Activated CD4-positive, alpha-beta T cell treated with anti-CD3 and anti-CD28 coated beads for 1 hour (primary cell): ENCODE results near the gene CDH9.
"Not testable (repeated sequence)": the region's sequence is repeated elsewhere in the genome, so short reads cannot be mapped to it uniquely, and the experiment has no call there.

ENCODE experiments used
- DNase-seq: peaks from one replicate; pipeline ENCODE4 v3.0.0-alpha.2; 2020

Gene CDH9

GRCh38 chr5:26948921-26949320 lies 89.5 kb downstream of the CDH9 start:
- DNase-seq: no peak

DNA sequence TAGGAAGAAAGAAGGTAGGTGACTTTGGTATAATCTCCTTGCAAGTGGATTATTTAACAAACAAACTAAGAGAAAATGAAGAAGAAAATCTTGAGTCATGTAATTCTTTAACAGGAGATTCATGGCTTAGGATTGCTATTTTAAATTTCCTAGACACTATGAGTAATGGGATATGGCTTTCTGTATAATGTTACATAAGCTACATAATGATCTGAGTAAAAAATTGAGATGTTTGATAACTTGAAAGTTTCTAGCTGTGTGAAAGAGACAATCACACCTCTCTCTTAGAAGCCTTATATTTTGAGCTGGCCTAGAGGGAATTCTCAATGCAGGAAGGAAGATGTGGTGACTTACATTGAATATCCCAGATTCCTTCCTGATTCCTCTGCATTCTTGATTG lies 92.5 kb downstream of the CDH9 start:
- DNase-seq: no peak

- no peak for DNase-seq
Observed at GRCh38 chr5:26942481-26942880, 95.9 kb downstream of the CDH9 start.

- DNase-seq: no peak
Observed at GRCh38 chr5:26940994-26941393, 97.4 kb downstream of the CDH9 start.

DNA sequence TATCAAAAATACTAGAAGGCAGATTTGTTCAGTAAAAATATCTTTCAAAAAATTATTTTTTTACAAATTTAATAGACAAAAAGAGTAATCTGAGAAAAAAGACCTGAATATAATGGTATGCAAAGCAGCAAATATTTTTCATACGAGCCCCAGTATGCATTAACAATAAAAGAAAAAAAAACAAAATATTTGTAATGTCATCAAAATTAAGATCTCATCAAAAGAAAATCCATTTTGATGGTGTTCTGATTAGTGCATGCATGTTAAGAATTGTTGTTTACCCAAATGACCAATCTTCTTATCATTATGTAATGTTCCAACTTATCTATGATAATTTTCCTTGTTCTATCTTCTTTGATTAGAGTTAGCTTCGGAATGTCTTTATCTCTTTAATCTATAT lies 106.1 kb downstream of the CDH9 start:
- no peak for DNase-seq

DNA sequence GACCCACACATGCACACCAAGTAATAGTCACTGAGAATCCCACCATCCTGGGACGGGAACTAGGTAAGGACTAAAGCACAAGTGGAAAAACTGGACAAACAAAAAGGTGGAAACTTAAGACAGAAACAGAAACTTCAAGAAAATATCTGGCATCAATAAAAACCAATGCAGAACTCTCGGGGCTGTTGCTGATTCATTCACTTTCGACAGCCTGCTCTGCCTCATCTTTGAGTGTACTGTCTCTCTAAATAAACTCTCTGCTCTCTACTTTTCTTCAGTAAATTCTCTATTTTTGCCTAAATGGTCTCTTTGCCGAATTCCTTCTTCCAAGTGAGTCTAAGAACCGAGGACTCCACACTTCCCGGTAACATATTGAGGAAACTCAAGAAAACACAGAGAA lies 116.9 kb downstream of the CDH9 start:
- no peak for DNase-seq

GRCh38 chr5:26903469-26903868 lies 134.9 kb downstream of the CDH9 start:
- DNase-seq: no peak

GRCh38 chr5:26894719-26895263 lies 143.6 kb downstream of the CDH9 start:
- DNase-seq: no peak

- DNase-seq: no peak
Observed at GRCh38 chr5:26893078-26893477, 145.3 kb downstream of the CDH9 start.

GRCh38 chr5:26889815-26890214 lies 148.6 kb downstream of the CDH9 start:
- DNase-seq: no peak

- DNase-seq: no peak
Observed at GRCh38 chr5:26884481-26884880, 153.9 kb downstream of the CDH9 start.

GRCh38 chr5:26883375-26883774 lies 155.0 kb downstream of the CDH9 start:
- no peak for DNase-seq

DNA sequence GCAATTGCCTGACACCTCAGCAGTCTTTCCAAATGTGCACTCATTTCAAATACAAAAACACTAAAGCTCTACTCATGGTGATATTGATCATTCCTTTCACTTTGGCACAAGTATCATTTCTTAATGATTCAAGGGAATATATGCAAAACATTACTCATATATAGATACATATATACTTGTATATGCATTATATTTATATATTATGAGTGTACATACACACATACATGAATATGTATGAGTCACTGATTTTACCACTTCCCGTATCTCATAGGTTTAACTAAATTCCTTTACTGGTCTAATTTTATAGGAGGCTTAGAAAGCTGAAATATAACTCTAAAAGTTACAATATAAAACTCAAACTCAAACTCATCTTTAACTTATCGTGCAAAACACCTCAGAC lies 156.5 kb downstream of the CDH9 start:
- no peak for DNase-seq

GRCh38 chr5:26877154-26877553 lies 161.2 kb downstream of the CDH9 start:
- DNase-seq: no peak

- no peak for DNase-seq
Observed at GRCh38 chr5:26872337-26872736, 166.0 kb downstream of the CDH9 start.

DNA sequence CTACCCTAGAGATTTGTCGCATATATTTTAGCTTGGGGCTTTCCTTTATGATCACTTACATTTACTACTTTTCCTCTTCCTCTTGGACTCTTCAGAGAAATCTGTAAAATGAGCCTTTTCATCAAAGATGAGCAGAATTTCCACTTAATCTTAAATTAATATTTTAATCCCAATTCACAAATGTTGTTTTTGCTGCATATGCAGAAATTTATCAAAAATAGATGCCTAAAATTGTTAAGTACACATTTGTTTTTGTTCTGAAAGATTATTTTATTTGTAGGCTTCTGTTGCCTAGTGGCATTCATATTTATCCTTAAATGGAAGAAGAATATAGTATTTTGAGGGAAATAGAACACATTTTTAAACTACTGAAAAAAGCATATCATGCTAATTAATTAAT lies 168.6 kb downstream of the CDH9 start:
- no peak for DNase-seq

GRCh38 chr5:26868504-26868903 lies 169.9 kb downstream of the CDH9 start:
- DNase-seq: no peak

GRCh38 chr5:26864061-26864460 lies 174.3 kb downstream of the CDH9 start:
- DNase-seq: no peak

- no peak for DNase-seq
Observed at GRCh38 chr5:26856238-26856637, 182.1 kb downstream of the CDH9 start.

GRCh38 chr5:26852450-26852849 lies 185.9 kb downstream of the CDH9 start:
- DNase-seq: not testable (repeated sequence)

- DNase-seq: no peak
Observed at GRCh38 chr5:26847041-26847736, 191.2 kb downstream of the CDH9 start.

GRCh38 chr5:26843677-26844076 lies 194.7 kb downstream of the CDH9 start:
- DNase-seq: no peak

DNA sequence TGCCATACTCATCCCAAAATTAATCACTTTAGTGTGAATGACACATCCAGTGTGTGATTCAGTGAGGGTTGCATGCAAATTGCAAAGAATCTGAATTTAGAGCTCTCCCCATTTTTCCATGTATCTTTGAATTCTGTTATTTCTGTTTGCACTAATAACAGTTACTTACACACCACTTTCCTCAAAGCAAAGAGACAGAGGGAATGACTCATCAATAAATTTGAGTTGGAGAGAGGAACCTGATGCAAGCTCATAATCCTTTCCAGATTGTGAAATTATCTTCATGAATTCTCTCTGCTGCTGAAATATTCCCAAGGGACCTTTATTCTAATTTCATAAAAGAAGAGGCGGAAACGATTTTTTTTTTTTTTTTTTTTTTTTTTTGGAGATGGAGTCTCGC lies 204.8 kb downstream of the CDH9 start:
- no peak for DNase-seq
